Measurements from ENCODE around the gene TPPP.

- TF ChIP-seq RCOR1 (IDR thresholded peaks at IDR 0.05; ENCODE audit: low read depth, low read length) (no peak), NR3C1 (IDR thresholded peaks at IDR 0.05) (no peak), POLR2A (IDR thresholded peaks at IDR 0.05; ENCODE audit: low read length) (no peak), CTCF (IDR thresholded peaks at IDR 0.05) (no peak), KDM1A (IDR thresholded peaks at IDR 0.05; ENCODE audit: low read depth) (no peak), FOXS1 (CRISPR knock-in tag; IDR thresholded peaks at IDR 0.05) (no peak)
- TF ChIP-seq, protein P1, sequence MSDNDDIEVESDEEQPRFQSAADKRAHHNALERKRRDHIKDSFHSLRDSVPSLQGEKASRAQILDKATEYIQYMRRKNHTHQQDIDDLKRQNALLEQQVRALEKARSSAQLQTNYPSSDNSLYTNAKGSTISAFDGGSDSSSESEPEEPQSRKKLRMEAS (IDR thresholded peaks at IDR 0.05), result no peak
These were observed 41.7 kb downstream of the TPPP start for GRCh38 chr5:651296-652022.
